HG03097 (cell line): ENCODE measurements around the gene BHLHE41.

Experiments used
- ATAC-seq: cut with Tn5 transposase; IDR thresholded peaks from one replicate; pipeline ENCODE4 v1.9.1; 2021; ENCODE audit not compliant: unreplicated experiment, low FRiP score

BHLHE41 gene

DNA sequence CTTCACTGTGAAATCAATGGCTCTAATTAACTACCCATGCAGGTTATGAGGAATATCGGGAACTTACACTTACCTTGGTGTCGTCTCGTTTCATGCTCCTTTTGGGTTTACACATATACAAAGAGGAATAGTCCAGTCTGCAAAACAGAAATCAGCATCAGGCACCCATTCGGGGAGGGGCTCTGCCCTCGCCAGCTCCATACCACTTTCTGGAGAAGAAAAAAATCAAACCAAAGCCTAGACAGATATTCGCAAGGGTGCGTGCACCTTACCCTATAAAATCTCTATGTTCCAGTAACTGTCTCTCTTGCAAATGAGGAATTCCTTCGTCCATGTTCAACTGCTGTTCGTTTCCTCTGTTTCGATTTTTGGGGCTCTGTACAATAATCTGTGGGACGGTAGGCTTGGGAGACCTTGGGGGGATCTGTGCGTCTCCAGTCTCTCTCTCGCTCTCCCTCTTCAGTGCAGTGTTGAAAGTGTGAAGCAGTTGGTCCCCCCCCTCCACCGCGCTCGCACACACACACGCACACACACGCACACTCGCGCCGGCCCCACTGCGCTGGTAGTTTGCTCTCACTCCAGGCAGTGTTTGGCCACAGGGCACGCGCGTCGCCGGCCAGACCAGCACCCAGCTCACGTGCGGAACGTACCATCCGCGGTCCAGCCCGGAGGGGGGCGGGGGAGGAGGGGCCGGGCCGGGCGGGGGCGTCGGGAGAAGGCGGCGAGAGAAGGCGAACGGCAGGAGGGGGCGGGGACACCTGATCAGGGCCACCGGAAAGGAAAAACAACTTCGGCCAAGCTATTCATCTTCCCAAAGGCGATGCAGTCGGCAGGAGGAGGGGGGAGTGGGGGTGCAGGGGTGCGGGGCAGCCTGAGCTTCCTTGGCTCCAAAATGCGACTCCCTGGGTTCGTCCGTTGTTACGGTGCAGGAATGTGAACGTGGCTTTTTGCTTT lies at the start of gene BHLHE41:
Gene BHLHE41 (minus strand): TSS at position 592 of the 954 bp plus-strand sequence. CDS start 258 bp downstream, at position 334.
- no peak for ATAC-seq

DNA sequence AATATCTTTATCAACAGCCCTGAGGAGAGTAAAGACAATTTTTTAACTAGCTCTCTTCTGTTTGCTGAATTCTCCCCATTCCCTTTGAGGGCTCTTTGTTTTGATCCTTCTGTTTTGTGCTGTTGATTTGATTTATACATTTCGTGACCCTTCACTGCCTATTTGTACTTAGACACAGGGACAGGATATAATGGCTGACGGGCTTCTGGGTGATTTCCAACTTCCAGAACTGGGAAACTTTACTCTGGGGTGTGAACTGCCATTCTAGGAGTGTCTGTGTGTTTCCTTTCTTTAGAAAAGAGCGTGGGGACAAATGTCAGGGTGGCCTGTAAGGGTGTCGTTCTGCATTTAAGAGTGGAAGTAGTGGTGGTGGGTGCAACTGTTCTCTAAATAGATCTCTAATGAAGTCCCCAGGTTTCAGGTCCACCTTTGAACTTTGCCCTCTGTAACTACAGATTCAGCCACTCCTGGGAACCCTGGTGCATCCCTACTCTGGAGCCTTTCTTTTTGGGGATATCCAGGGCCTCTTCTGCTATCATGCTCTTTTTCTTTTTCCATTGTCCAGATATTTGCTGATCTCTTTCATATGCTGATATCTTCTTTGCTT lies 48.2 kb upstream of the BHLHE41 start:
- no peak for ATAC-seq

DNA sequence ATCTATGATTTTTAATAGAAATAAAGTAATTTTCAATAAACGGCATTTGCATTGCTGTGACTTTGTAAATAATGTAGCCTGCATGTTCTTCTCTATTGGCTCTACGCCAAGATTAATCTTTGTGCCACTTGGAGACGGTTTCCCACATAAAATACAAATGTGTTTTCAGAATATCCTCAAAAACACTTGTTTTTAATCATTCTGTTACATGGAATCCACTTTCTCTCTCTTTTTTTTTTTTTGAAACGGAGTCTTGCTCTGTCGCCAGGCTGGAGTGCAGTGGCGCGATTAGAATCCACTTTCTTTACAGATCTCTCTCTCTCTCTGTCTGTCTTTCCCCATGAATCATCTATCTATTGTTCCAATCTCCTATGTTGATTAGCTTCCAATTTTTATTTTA lies 47.7 kb upstream of the BHLHE41 start:
- ATAC-seq = no peak

DNA sequence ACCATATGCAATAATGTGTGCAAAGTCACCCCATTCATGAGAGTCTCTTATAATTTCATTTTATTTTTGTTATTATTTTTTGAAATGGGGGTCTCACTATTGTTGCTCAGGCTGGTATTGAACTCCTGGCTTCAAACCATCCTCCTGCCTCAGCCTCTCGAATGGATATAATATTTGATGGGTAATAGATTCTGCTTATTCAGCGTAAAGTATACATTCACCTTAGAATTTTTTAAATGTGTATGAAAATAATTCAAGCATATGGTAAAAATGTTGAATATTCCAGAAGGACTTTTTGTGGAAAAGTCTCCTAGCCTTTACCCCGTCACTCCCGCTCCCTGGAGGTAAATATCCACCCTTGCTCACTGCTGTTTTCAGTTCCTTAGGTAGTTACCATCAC lies 47.2 kb upstream of the BHLHE41 start:
- no peak for ATAC-seq

DNA sequence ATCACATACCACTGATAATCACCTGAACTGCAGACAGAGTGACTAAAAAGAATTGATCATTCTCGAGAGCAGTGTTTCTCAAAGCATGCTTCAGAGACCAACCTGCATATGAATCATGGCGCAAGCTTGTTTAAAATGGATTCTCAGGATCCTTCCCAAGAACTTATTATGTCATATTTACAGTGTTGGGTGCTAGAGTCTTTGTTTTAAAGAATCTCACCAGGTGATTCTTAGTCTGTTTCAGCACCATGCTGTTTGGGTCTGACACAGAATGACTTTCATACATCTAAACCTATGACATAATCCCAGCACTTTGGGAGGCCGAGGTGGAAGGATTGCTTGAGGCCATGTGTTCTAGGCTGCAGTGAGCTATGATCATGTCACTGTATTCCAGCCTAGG lies 39.3 kb upstream of the BHLHE41 start:
- ATAC-seq = no peak

DNA sequence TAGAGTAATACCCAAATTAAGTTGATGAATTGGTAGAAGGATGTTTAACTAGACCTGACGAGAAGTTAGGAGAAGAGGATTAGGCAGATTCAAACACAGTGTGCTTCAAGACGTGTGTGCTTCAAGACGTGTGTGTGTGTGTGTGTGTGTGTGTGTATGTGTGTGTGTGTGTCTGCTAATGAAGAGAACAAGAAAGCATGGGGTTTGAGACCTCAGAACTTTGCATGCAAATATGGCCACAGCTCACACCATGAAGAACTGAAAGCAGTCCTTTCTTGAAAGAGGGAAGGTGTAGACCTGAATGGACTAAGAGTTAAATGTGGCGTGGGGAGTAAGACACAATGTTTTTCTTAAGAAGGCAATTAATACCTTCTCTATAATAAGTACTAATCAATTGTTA lies 38.1 kb upstream of the BHLHE41 start:
- ATAC-seq = peak; percentile 45

DNA sequence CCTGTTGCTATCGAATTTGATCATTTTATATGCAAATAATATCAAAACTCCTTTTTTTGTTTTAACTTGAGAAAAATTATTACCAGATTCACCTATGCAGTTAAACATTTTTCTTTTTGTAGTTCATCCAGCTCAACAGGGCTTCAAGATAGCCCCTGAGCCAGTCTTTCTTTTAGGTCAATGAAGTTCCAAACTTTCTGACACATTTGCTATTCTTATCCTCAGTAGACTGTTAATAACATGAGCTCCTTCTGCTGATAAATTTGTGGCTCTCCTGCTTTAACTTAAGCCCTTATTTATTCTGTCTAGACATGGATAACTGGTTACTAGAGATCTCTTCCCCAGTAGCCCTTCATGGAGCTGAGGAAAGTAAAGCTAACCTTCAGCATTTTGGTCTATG lies 37.3 kb upstream of the BHLHE41 start:
- ATAC-seq = no peak

DNA sequence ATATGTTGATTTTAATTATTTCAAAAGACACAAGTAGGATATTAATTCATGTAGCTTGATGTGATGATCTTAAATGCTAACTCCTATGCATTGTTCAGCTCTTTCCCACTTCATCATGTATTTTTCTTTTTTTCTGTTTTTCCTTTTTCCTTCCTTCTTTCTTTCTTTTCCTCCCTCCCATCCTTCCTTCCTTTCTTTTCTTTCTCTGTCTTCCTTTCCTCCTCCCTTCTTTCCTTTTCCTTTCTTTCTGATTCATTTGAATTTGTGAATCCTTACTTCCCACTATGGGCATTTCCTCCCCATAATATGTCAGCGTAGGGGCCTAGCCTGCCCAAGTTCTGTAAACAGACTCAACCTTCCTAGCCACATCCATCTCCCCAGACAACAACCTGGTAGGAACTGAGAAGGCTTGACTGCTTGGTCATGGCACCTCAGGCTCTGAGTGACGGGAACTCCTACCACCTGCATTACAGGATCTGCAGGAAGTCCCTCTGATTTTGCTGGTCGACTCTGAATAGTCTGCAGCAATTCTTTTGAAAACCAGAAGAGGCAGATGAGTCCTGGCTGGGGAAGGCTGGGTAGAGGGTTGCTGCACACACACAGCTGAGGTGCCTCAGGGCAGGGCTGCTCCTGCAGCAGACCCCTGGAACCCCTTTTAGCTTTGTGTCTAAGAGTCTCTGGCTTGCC lies 33.4 kb upstream of the BHLHE41 start:
- no peak for ATAC-seq

DNA sequence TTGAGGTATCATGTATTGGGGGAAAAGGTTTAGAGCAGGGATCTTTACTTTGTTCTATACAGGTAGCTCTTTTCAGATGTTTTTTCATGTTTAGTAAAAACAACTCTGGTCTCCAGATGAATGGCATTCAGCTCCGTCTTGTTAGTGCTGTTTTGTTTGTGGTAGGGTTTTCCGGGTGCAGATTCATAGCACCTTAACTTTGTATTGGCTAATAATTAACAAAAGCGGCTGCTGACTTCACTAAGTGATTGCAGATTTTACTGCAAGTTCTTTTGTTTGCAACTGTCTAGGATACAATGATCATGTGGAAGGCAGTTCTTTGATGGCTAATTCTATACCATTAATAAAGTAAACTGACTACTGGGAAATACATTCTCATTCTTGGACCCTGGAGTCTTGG lies 32.2 kb upstream of the BHLHE41 start:
- ATAC-seq = peak; percentile 30

DNA sequence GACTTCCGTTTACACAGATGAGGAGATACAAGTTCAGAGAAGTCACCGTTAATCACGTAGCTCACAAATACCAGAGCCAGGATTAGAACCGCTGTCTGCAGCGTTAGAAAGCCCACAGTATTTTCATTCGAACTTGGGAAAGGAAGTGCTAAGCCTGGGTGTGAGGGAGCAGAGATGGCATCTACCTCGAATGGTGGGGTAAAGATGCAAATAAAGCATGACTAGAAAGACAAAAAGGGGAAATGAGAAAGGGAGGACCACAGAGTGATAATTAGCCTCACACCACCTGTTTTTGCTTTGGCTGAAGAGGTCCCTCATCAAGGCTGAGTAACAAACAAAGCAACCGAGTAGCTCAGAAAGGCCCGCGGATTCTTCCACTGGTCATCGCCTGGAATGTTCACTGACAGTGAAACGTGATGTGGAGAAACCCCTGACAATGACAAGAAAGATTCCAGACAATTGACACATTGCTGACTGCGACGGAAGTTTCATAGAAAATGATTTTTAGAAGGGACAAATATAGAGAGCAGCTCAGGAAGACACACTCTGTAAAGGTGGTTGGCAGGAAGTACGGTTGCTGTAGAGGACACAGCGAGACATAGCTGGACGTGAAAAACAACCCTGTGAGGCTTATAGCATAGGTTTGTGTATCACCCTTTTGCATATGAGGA lies 31.5 kb upstream of the BHLHE41 start:
- ATAC-seq = peak; percentile 79

DNA sequence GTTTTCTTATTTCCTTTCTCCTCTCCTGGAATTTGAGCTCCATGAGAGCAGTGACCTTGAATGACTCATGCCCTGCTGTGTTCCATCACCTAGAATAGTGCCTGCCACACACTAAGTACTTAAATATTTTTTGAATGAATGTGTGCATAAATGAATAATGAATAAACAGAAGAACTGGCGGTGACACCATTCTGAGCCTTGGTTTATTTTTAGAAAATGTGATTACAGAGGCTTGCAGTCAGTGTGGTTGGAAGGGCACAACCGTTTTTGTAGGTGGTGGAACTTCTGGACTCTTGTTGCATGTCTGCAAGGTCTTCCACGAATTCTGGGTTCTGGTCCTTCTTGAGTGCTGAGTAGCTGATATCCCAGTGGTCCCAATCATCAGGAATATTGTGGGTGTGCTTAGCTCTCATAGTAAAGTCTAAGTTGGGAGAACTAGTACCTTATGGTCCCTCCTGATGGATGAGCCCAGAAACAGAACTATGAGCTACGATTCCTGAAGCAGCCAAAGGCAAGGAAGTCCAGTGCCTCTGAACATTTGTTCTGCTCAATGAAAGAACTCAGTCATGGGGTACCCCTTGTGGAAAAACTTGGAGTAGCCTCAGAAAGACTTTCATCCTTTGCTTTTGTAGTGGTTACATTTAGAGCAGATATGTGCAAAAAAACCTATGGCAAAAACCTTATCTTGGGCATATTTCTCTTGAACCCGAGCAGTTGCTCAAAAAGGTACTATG lies 28.8 kb upstream of the BHLHE41 start:
- no peak for ATAC-seq

DNA sequence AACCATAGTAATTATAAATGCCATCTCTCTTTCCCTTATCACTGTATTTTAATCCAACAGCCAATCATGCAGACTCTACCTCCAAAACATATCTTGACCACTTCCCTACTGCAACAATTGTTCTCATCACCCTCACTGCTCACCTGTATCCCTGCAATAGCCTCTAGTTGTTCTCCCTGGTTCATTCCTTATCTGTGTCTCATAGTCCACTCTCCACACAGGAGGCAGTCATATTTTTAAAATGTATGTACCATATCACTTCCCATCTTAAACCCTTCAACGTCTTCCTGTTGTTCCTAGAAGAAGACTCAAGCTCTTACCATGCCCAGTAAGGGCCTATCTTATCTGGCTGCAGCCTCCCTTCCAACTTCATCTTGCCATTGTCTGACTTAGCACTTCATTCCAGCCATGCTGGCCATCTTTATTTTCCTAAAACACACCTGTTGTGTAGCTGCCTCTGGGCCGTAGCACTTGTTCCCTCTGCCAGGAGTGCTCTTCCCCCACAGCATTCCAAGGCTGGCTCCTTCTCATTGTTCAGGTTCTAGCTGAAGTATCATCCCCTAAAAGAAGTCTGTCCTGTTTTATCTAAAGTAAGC lies 27.8 kb upstream of the BHLHE41 start:
- no peak for ATAC-seq

DNA sequence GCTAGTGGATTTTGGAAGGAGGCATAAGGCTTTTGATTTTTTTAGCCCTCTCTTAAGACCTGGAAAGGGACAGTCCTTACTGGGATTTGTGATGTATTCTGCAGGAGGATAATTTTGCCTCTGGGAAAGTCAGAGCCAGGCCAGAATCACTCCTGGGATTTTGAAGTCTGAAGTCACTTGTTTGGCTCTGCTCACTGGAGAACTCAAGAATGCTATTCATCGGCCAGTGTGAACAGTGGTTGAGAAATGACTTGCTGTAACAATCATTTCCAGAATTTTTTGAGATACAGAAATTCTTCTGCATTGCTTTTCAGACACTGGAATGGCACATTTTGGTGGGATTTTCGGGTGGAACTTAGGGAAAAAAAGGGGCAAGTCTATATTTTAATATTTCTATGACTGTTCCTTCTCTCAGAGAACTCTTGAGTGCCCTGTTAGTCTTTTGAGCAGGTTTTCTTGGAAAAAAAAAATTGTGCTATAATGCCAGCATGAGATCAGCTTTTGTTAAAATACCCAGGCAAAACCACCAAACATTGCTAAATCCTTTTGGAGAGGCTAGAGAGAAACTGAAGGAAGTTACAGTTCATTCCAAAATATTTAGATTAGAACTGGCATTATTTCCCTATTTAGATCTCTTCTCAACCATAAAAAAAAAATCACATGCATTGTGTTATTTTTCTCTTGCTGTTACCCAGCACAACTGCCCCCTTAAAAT lies 26.1 kb upstream of the BHLHE41 start:
- no peak for ATAC-seq

DNA sequence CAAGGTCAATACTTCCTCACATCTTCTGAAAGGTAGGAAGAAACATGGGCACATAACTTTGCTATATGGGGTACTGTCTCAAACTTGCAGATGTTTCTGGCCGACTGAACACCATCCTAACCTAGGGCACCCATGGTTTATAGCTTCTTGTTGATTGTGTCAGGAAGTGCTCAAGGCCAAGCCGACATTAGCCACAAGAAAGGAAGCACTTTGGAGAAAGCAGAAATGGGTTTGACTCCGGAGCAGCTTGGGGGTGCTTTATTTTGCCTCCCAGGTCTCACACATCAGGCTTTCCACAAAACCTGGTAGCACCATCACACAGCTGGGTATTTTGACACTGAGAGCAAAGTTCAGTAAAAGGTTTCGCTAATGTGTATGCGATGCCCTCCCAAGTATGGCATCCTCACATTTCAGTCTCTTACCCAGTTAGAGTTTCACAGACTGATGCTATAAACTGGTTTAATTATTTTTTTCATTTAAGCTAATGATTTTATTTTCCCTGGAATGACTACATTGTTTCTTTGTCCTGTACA lies 25.2 kb upstream of the BHLHE41 start:
- ATAC-seq = no peak

DNA sequence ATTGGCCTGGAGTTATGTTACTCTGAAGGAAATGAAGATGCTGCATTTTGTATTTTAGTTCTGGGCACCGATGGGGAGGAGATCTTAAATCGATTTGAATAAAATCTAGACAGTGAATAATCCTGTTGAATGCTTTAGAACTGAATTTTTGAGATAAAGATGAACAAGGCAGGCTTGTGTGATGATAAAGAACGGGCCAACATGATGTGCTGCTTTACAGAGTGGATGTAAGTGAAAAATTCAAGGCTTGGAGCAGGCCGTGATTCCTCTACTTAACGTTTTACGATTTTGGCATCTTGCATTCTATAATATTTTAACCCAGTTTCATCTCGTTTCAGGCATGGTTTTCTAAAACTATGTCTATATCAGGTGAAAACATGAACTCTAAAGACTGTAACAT lies 23.5 kb upstream of the BHLHE41 start:
- no peak for ATAC-seq

DNA sequence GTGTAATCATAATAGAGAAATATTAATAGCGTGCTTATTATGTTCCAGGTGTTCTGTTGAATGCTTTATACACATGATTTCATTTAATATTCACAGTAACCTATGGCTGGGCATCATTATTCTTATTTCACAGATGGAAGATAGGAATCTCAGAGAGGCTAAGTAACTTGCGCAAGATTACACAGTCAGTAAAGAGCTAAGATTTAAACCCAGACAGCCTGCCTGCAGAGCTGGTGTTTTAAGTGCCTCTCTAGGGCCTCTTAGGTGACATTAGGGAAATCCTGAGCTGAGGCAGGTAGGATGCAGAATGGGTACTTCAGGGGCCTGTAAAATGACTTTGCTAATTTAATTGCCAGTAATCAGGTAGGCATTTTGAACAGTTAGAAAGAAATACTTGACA lies 18.5 kb upstream of the BHLHE41 start:
- no peak for ATAC-seq

DNA sequence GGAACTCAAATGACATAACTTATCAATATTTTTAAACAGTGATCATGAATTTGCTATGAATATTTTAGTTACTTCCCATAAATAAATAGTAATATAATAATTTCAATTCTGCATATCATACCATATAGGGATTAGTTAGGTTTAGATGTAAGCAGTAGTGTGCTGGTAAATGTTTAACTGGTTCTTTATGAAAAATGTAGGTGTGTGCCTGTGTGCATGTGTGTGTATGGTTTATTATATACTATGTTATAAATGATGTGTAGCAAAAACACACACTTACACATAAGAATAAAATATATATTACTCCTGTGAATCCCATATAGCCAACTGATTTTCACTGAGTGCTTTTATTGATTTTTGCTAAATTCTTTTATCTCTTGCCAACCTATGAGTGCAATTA lies 14.0 kb upstream of the BHLHE41 start:
- ATAC-seq = no peak

DNA sequence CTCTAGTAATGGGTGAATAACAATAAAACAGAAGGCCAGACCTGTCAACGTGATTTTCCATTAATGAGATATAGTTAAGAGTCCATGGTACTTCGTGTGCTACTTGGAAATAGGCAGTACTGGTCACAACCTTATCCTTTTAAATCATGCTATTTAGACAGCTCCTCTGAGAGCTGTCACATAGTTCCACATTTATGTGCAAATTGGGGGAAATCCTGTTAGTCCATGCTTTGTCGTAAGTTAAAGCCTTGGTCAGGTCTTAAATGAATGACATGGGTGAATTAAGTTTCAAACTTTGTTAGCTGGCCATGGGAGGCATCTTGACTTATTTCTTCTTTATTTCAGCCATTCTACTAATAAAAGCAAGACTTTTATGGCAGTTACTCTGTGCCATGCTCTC lies 11.9 kb upstream of the BHLHE41 start:
- no peak for ATAC-seq

DNA sequence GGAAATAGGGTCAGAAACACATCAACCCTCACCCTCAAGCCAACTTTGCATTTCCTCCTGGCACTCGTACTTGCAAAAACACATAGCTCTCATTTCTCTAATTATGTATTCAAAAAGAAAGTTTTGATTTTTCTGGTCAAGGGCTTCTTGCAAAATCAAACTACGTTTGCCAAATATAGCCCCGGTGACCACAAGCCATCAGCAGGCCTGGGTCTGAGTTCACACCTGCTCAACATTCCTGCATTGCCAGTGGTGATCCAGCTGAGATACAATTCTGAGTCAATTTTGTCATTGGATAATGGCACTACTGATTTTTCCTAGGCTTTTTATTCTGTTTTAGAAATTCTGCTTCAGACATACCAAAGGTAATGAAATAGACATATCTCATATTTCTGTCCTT lies 10.7 kb upstream of the BHLHE41 start:
- no peak for ATAC-seq
